GM12878 (cell line): Measurements from ENCODE around the gene PLXNB2. TPM values are rescaled to one million over a fixed set of nuclear protein-coding genes. Genes with fewer than 3 reads are reported as not detected.

Experiments
- CBX3 ChIP-seq: fragments of 200-600 bp; sonication (generic); IDR thresholded peaks from 2 replicates; pipeline ENCODE4 v1.6.1; 2016; ENCODE audit warnings: low read depth, borderline replicate concordance
- CEBPB ChIP-seq, 2 experiments: fragments of 150-350 bp in 1 of 2; IDR thresholded peaks; 2 replicates each; pipeline ENCODE4 v1.6.1; 2012 to 2014; ENCODE audit warnings: low read depth in 2 of 2, low read length in 2 of 2, borderline replicate concordance in 1 of 2, inconsistent platforms in 1 of 2
- IKZF2 ChIP-seq, 2 experiments: fragments of 450-650 bp; IDR thresholded peaks; 2 replicates each; pipeline ENCODE4 v1.6.1; 2017; ENCODE audit warnings: mild to moderate bottlenecking in 2 of 2, moderate library complexity in 2 of 2
- MTA3 ChIP-seq: IDR thresholded peaks from 2 replicates; pipeline ENCODE4 v1.6.1; 2012; ENCODE audit warnings: low read length, inconsistent platforms, borderline replicate concordance
- NFYA ChIP-seq: IDR thresholded peaks from 2 replicates; pipeline ENCODE4 v1.6.1; 2011; ENCODE audit warnings: low read depth, mild to moderate bottlenecking, low read length, improper control_type of control experiment, borderline replicate concordance
- NR2C1 ChIP-seq: fragments of 450-650 bp; IDR thresholded peaks from 2 replicates; pipeline ENCODE4 v1.6.1; 2017; ENCODE audit warnings: antibody characterized with exemption, mild to moderate bottlenecking, moderate library complexity
- NRF1 ChIP-seq: conservative IDR thresholded peaks from 2 replicates; pipeline ENCODE4 v1.6.1; 2011; ENCODE audit warnings: mild to moderate bottlenecking, low read depth, low read length, improper control_type of control experiment
- RELA ChIP-seq: fragments of 450-650 bp; IDR thresholded peaks from 2 replicates; pipeline ENCODE4 v1.8.0; 2014; ENCODE audit warnings: borderline replicate concordance; ENCODE audit not compliant: partially characterized antibody
- SPI1 ChIP-seq: IDR thresholded peaks from 2 replicates; pipeline ENCODE4 v1.6.1; 2011; ENCODE audit warnings: low read depth, mild to moderate bottlenecking, low read length, moderate library complexity, borderline replicate concordance; ENCODE audit not compliant: insufficient read depth
- STAT3 ChIP-seq: IDR thresholded peaks from 2 replicates; pipeline ENCODE4 v1.6.1; 2011; ENCODE audit warnings: low read depth, low read length, improper control_type of control experiment
- SUZ12 ChIP-seq: fragments of 200-600 bp; sonication (generic); IDR thresholded peaks from one replicate; pipeline ENCODE4 v1.6.1; 2018; ENCODE audit warnings: antibody characterized with exemption, mild to moderate bottlenecking; ENCODE audit not compliant: unreplicated experiment
- TARDBP ChIP-seq: IDR thresholded peaks from 2 replicates; pipeline ENCODE4 v1.6.1; 2016; ENCODE audit warnings: borderline replicate concordance
- ZNF207 ChIP-seq: fragments of 450-650 bp; IDR thresholded peaks from 2 replicates; pipeline ENCODE4 v1.6.1; 2014; ENCODE audit warnings: antibody characterized with exemption, mild to moderate bottlenecking, borderline replicate concordance
- ZNF217 ChIP-seq: fragments of 450-650 bp; IDR thresholded peaks from 2 replicates; pipeline ENCODE4 v1.6.1; 2017; ENCODE audit warnings: antibody characterized with exemption, mild to moderate bottlenecking
- polyA plus RNA-seq, 11 experiments: library from polyadenylated mRNA; depleted of rRNA in 4 of 11; unstranded in 6 of 11; stranded (reverse) in 5 of 11; fragments of >200 nt; fragmentation: Nextera tagmentation in 4 of 11; fragmentation: Illumina TruSeq in 1 of 11; extraction: Ambion mirVana in 4 of 11; extraction: Trizol in 1 of 11; gene quantifications; 1 replicate in 1 of 11; 2 replicates in 10 of 11; pipeline versions ENCODE4 v1.2.1 to v1.2.3, GENCODE V29; 2011 to 2016; ENCODE audit warnings: inconsistent platforms in 2 of 11, missing spikeins in 2 of 11, low read depth in 1 of 11
- total RNA-seq, 4 experiments: library from RNA; depleted of rRNA in 3 of 4; stranded (reverse); fragments of >200 nt in 3 of 4; fragmentation: Illumina TruSeq in 1 of 4; extraction: Trizol in 1 of 4; gene quantifications; 2 replicates each; pipeline versions ENCODE4 v1.2.1 to v1.2.3, GENCODE V29; 2013 to 2021
- TF ChIP-seq, protein P1 (sequence below): IDR thresholded peaks from 2 replicates; pipeline ENCODE4 v1.6.1; 2012; ENCODE audit warnings: mild to moderate bottlenecking, low read depth, low read length
- TF ChIP-seq, protein P2 (sequence below): IDR thresholded peaks from 2 replicates; pipeline ENCODE4 v1.6.1; 2012; ENCODE audit warnings: improper control_type of control experiment, low read depth, low read length; ENCODE audit not compliant: insufficient replicate concordance
- TF ChIP-seq, protein P3 (sequence below): IDR thresholded peaks from 2 replicates; pipeline ENCODE4 v1.6.1; 2011; ENCODE audit warnings: mild to moderate bottlenecking, low read depth, low read length, moderate library complexity; ENCODE audit not compliant: insufficient replicate concordance

PLXNB2 gene
- total and polyA plus RNA-seq, 10 of the 15 experiments (the other 5 are each of a cell fraction or from before 2014, with no cell fraction given), result 0.68 to 134 (median 41.9) TPM

DNA sequence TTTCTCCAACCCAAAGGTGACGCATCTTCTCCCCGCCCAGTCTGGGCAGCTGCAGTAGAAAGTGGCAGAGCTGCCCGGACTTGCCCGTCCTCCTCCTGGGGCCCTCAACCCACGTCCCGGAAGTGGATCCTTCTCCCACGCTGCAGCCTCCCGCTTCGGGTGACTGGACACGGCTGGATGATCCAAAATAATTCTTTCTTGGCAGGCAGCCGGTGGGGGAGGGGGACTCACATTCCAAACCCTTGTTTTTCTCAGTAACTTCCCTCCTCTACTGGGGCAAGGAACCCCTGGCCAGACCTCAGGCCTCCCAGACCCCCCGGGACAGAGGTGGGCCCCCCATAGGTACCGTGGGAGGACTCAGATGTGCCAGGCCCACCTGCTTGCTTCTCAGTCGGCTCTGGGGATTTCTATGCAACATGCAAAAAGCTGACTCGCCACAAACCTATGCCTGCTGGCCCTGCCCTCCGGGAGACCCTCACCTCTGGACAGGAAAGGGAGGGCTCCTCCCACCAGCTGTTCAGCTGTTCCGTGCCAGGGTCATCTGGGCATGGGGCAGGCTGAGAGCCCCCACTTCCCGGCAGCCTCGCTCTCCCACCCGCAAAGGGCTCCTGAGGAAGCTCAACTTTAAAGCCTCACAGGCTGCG lies 1.4 kb downstream of the PLXNB2 start (continued):
- TF ChIP-seq, protein P1, sequence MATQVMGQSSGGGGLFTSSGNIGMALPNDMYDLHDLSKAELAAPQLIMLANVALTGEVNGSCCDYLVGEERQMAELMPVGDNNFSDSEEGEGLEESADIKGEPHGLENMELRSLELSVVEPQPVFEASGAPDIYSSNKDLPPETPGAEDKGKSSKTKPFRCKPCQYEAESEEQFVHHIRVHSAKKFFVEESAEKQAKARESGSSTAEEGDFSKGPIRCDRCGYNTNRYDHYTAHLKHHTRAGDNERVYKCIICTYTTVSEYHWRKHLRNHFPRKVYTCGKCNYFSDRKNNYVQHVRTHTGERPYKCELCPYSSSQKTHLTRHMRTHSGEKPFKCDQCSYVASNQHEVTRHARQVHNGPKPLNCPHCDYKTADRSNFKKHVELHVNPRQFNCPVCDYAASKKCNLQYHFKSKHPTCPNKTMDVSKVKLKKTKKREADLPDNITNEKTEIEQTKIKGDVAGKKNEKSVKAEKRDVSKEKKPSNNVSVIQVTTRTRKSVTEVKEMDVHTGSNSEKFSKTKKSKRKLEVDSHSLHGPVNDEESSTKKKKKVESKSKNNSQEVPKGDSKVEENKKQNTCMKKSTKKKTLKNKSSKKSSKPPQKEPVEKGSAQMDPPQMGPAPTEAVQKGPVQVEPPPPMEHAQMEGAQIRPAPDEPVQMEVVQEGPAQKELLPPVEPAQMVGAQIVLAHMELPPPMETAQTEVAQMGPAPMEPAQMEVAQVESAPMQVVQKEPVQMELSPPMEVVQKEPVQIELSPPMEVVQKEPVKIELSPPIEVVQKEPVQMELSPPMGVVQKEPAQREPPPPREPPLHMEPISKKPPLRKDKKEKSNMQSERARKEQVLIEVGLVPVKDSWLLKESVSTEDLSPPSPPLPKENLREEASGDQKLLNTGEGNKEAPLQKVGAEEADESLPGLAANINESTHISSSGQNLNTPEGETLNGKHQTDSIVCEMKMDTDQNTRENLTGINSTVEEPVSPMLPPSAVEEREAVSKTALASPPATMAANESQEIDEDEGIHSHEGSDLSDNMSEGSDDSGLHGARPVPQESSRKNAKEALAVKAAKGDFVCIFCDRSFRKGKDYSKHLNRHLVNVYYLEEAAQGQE, result no peak
- TF ChIP-seq NRF1 (no peak), TARDBP (no peak), CEBPB (IDR thresholded peaks at IDR 0.05; ENCODE audit: borderline replicate concordance in 1 of 2, low read depth in 2 of 2, low read length in 2 of 2) (no peak), ZNF217 (no peak), NFYA (no peak), SPI1 (no peak), NR2C1 (peak; percentile 70), SUZ12 (no peak), CBX3 (no peak), ZNF207 (no peak), RELA (peak; percentile 14), IKZF2 (IDR thresholded peaks at IDR 0.05) (peak; percentile 87 to 90; a peak in 3 of 4 replicates), MTA3 (no peak; the same call in 1 of the 2 replicates), STAT3 (no peak)
- TF ChIP-seq, protein P2, sequence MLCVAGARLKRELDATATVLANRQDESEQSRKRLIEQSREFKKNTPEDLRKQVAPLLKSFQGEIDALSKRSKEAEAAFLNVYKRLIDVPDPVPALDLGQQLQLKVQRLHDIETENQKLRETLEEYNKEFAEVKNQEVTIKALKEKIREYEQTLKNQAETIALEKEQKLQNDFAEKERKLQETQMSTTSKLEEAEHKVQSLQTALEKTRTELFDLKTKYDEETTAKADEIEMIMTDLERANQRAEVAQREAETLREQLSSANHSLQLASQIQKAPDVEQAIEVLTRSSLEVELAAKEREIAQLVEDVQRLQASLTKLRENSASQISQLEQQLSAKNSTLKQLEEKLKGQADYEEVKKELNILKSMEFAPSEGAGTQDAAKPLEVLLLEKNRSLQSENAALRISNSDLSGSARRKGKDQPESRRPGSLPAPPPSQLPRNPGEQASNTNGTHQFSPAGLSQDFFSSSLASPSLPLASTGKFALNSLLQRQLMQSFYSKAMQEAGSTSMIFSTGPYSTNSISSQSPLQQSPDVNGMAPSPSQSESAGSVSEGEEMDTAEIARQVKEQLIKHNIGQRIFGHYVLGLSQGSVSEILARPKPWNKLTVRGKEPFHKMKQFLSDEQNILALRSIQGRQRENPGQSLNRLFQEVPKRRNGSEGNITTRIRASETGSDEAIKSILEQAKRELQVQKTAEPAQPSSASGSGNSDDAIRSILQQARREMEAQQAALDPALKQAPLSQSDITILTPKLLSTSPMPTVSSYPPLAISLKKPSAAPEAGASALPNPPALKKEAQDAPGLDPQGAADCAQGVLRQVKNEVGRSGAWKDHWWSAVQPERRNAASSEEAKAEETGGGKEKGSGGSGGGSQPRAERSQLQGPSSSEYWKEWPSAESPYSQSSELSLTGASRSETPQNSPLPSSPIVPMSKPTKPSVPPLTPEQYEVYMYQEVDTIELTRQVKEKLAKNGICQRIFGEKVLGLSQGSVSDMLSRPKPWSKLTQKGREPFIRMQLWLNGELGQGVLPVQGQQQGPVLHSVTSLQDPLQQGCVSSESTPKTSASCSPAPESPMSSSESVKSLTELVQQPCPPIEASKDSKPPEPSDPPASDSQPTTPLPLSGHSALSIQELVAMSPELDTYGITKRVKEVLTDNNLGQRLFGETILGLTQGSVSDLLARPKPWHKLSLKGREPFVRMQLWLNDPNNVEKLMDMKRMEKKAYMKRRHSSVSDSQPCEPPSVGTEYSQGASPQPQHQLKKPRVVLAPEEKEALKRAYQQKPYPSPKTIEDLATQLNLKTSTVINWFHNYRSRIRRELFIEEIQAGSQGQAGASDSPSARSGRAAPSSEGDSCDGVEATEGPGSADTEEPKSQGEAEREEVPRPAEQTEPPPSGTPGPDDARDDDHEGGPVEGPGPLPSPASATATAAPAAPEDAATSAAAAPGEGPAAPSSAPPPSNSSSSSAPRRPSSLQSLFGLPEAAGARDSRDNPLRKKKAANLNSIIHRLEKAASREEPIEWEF, result no peak
- TF ChIP-seq, protein P3, sequence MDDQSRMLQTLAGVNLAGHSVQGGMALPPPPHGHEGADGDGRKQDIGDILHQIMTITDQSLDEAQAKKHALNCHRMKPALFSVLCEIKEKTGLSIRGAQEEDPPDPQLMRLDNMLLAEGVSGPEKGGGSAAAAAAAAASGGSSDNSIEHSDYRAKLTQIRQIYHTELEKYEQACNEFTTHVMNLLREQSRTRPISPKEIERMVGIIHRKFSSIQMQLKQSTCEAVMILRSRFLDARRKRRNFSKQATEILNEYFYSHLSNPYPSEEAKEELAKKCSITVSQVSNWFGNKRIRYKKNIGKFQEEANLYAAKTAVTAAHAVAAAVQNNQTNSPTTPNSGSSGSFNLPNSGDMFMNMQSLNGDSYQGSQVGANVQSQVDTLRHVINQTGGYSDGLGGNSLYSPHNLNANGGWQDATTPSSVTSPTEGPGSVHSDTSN, result no peak
